Activated naive CD8-positive, alpha-beta T cell treated with anti-CD3 and anti-CD28 coated beads, Interleukin-2, amount 10 ng/mL, durations not matched to agents 7 days and 5 days (primary cell): ENCODE data around the gene LCLAT1. TPM values are rescaled to one million over a fixed set of nuclear protein-coding genes. Genes with fewer than 3 reads are reported as not detected.
A peak's percentile ranks its signal among the peaks of the same experiment; 100 is the strongest.

Experiments
- ATAC-seq: fragments of 150-1000 bp; cut with Tn5 transposase; one replicate; pipeline ENCODE4 v1.10.0; 2021; ENCODE audit warnings: low read depth, moderate library complexity
- POLR2A ChIA-PET: fragments of 350-600 bp; sonication (Branson Sonifier 250); formaldehyde crosslinking; loops from one replicate; lab custom pipeline; 2021; ENCODE audit warnings: antibody characterized with exemption; lab: Charles Lee
- DNase-seq: peaks from one replicate; pipeline ENCODE4 v3.0.0; 2021
- H3K27ac Mint-ChIP-seq: one replicate; pipeline ENCODE4 v1.8.0; 2022; ENCODE audit warnings: mild to moderate bottlenecking, mixed read lengths
- H3K27me3 Mint-ChIP-seq: one replicate; pipeline ENCODE4 v1.8.0; 2022; ENCODE audit warnings: mild to moderate bottlenecking, moderate library complexity, mixed read lengths
- H3K36me3 Mint-ChIP-seq: one replicate; pipeline ENCODE4 v1.8.0; 2021; ENCODE audit warnings: mild to moderate bottlenecking, mixed read lengths
- H3K4me1 Mint-ChIP-seq: one replicate; pipeline ENCODE4 v1.8.0; 2021; ENCODE audit warnings: mixed read lengths
- H3K4me3 Mint-ChIP-seq: one replicate; pipeline ENCODE4 v1.8.0; 2022; ENCODE audit warnings: mild to moderate bottlenecking, moderate library complexity, mixed read lengths
- H3K9me3 Mint-ChIP-seq: one replicate; pipeline ENCODE4 v1.8.0; 2021; ENCODE audit warnings: mixed read lengths
- total RNA-seq, 2 experiments: library from RNA; stranded (reverse); gene quantifications; one replicate each; pipeline ENCODE4 v1.2.3, GENCODE V29; 2021

LCLAT1 gene
- total RNA-seq, 2 experiments from 2014 or later: 19.8 to 21.2 TPM

DNA sequence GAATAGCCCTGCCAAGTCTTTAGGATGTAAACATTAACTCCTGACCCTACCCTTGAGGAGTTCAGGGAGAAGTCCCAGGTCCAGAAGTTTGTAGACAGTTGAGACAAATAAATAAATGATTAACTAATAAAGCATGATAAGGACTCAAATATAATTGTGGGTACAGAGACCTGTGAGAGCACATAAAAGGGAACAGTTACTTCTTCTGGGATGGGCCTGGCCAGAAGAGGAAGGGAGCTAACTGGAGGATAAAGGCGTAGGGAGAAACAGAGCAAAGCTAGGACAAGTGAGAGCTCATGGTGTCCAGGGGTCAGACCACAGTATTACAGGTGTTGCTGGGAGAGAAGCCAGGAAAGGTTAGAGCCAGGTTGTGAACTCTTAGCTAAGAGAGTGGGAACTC is 3.0 kb downstream of the LCLAT1 start:
- POLR2A ChIA-PET: no interaction called here
- DNase-seq: no peak
- Mint-ChIP-seq H3K4me1 (peaks cover 18% of the 10 kb centered on the region), H3K36me3 (peaks cover 13% of the 10 kb centered on the region), H3K27me3 (no peaks in the 10 kb centered on the region), H3K27ac (no peak overlapping the region), H3K4me3 (no peak overlapping the region), H3K9me3 (no peaks in the 10 kb centered on the region)
- no peak for ATAC-seq

DNA sequence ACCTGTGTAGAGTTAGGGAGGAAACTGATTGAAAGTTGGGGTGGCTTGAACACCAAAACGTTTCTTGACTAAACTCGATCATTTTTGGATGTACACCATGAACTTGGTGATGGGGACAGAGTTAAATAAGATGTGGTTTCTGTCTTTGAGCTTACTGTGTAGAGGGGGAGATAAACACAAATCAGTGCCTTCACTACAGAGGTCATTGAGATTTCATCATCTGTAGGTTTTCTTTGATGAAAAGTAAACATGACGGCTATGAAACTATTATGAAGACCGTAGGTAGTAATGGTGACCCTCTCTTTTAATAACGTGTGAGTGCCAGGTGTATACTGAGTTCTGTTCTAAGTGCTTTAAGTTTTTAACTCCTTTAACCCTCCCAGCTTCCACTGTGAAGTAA is 6.5 kb downstream of the LCLAT1 start:
- ATAC-seq (no peak), DNase-seq (no peak)
- H3K36me3 Mint-ChIP-seq: peaks cover 20% of the 10 kb centered on the region
- H3K27ac Mint-ChIP-seq: no peak overlapping the region
- H3K4me3 Mint-ChIP-seq: no peak overlapping the region
- peaks cover 19% of the 10 kb centered on the region for H3K4me1 Mint-ChIP-seq
- POLR2A ChIA-PET: no interaction called here
- no peaks in the 10 kb centered on the region for H3K9me3 Mint-ChIP-seq
- no peaks in the 10 kb centered on the region for H3K27me3 Mint-ChIP-seq

DNA sequence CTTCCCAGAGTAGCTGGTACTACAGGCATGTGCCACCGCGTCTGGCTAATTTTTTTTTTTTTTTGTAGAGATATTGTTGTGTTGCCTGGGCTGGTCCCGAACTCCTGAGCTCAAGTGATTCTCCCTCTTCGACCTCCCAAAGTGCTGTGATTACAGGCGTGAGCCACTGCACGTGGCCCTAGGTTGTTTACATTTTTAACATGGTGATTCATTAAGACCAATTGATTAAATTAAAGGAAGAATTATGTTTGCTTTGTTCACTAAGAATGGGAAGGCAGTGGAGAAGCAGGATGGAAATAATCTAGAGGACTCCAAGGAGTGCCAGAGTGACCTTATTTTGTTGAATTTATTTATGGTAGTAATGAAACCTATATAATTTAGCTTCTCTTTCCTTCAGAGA is 7.5 kb downstream of the LCLAT1 start:
- no peak overlapping the region for H3K4me3 Mint-ChIP-seq
- no peaks in the 10 kb centered on the region for H3K27me3 Mint-ChIP-seq
- ATAC-seq (no peak), DNase-seq (no peak)
- H3K27ac Mint-ChIP-seq: no peak overlapping the region
- no peaks in the 10 kb centered on the region for H3K9me3 Mint-ChIP-seq
- H3K4me1 Mint-ChIP-seq: peaks cover 15% of the 10 kb centered on the region
- POLR2A ChIA-PET: no interaction called here
- peaks cover 23% of the 10 kb centered on the region for H3K36me3 Mint-ChIP-seq

GRCh38 chr2:30455114-30455738 is 8.2 kb downstream of the LCLAT1 start:
- no peak for ATAC-seq
- Mint-ChIP-seq H3K27me3 (no peaks in the 10 kb centered on the region), H3K27ac (no peak overlapping the region), H3K4me3 (no peak overlapping the region), H3K36me3 (peaks cover 24% of the 10 kb centered on the region), H3K9me3 (no peaks in the 10 kb centered on the region), H3K4me1 (peaks cover 14% of the 10 kb centered on the region)
- POLR2A ChIA-PET: no interaction called here
- no peak for DNase-seq

GRCh38 chr2:30456106-30456505 is 9.1 kb downstream of the LCLAT1 start:
- POLR2A ChIA-PET: interaction anchor here (0.6 kb wide), 1 partner anchor 33 kb away, joined by 4 read pairs; no protein-coding TSS in a partner anchor
- Mint-ChIP-seq H3K36me3 (peaks cover 24% of the 10 kb centered on the region), H3K4me1 (peaks cover 15% of the 10 kb centered on the region), H3K27me3 (no peaks in the 10 kb centered on the region), H3K9me3 (no peaks in the 10 kb centered on the region), H3K4me3 (no peak overlapping the region), H3K27ac (no peak overlapping the region)
- no peak for DNase-seq
- no peak for ATAC-seq

DNA sequence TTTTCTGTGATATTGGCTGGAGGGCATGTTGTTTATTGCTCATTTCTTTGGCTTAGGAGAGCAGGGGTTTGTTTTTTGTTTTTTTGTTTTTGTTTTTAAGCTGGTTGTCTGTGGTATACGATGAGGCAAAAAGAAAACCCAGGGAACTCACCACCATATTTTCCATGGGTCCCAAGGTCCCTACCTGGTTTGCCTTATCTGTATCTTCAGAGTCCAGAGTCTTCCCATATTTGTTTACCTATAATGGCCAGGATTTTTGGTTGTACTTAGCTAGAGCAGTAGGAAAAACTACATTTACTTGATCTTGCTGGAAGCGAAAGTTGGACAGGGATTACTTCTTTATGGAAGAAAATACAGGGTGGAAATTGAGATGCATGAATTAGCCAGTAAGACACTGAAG is 9.5 kb downstream of the LCLAT1 start:
- H3K9me3 Mint-ChIP-seq: no peaks in the 10 kb centered on the region
- POLR2A ChIA-PET: interaction anchor here (0.6 kb wide), 1 partner anchor 34 kb away, joined by 4 read pairs; no protein-coding TSS in a partner anchor
- no peak overlapping the region for H3K27ac Mint-ChIP-seq
- no peak overlapping the region for H3K4me3 Mint-ChIP-seq
- peaks cover 26% of the 10 kb centered on the region for H3K36me3 Mint-ChIP-seq
- H3K4me1 Mint-ChIP-seq: peaks cover 15% of the 10 kb centered on the region
- no peaks in the 10 kb centered on the region for H3K27me3 Mint-ChIP-seq
- ATAC-seq (no peak), DNase-seq (no peak)

- POLR2A ChIA-PET: no interaction called here
- Mint-ChIP-seq H3K4me1 (peaks cover 13% of the 10 kb centered on the region), H3K36me3 (peaks cover 30% of the 10 kb centered on the region), H3K4me3 (no peak overlapping the region), H3K27me3 (no peaks in the 10 kb centered on the region), H3K27ac (no peak overlapping the region), H3K9me3 (no peaks in the 10 kb centered on the region)
- ATAC-seq (no peak), DNase-seq (no peak)
These were observed 10.2 kb downstream of the LCLAT1 start for GRCh38 chr2:30457296-30457695.

GRCh38 chr2:30459140-30459539 is 12.1 kb downstream of the LCLAT1 start:
- POLR2A ChIA-PET: interaction anchor here (0.8 to 1.3 kb wide), 2 partner anchors 12 to 37 kb away, joined by 3 read pairs; partner anchors contain the start of gene LCLAT1
- H3K27ac Mint-ChIP-seq: no peak overlapping the region
- DNase-seq (no peak), ATAC-seq (no peak)
- H3K9me3 Mint-ChIP-seq: no peaks in the 10 kb centered on the region
- no peaks in the 10 kb centered on the region for H3K27me3 Mint-ChIP-seq
- peaks cover 29% of the 10 kb centered on the region for H3K36me3 Mint-ChIP-seq
- peaks cover 13% of the 10 kb centered on the region for H3K4me1 Mint-ChIP-seq
- H3K4me3 Mint-ChIP-seq: no peak overlapping the region

GRCh38 chr2:30462131-30462857 is 15.2 kb downstream of the LCLAT1 start:
- Mint-ChIP-seq H3K36me3 (peaks cover 24% of the 10 kb centered on the region), H3K4me1 (peaks cover 15% of the 10 kb centered on the region), H3K9me3 (peaks cover 2% of the 10 kb centered on the region), H3K4me3 (no peak overlapping the region), H3K27ac (no peak overlapping the region), H3K27me3 (no peaks in the 10 kb centered on the region)
- POLR2A ChIA-PET: no interaction called here
- ATAC-seq: no peak
- DNase-seq: no peak

DNA sequence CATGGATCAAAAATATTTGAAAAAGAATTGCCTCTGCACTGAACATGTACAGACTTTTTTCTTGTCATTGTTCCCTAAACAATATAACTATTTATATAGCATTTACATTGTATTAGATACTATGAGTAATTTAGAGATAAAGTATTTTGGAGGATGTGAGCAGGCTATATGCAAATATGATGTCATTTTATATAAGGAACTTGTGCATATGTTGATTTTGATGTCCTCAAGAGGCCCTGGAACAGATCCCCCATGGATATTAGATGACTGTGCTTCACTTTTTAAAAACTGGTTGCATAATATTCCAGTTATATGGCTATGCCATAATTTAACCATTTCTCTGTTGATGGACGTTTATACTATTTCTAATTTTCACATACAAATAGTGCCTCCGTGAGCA is 16.5 kb downstream of the LCLAT1 start:
- Mint-ChIP-seq H3K27ac (no peak overlapping the region), H3K9me3 (peaks cover 2% of the 10 kb centered on the region), H3K4me1 (peaks cover 9% of the 10 kb centered on the region), H3K4me3 (no peak overlapping the region), H3K36me3 (peaks cover 29% of the 10 kb centered on the region), H3K27me3 (no peaks in the 10 kb centered on the region)
- no peak for ATAC-seq
- POLR2A ChIA-PET: no interaction called here
- DNase-seq: no peak

DNA sequence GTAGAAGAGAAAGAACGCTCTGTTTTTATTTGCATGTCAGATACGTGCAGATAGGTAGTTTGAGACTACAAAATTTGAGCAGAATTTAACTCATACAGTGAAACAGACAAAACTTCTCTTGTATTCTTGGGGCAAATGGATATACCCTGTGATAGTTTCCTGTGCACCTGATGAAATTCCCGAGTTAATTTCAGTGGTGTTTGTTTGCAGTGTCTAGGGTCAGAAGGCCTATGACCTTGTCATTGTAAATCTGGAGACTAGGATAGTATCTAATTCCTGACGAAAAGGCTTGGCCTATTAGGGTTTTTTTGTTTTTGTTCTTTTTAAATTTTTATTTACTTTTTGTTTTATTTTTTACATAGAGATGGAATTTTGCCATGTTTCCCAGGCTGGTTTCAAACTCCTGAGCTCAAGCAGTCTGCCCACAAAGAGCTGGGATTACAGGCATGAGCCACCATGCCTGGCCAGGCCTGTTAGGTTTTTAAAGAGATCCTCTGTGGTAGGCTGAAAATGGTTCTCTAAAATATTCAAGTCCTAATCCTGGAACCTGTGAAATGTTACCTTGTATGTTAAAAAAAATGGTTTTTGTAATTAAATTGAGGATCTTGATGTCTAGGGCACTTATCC is 17.6 kb downstream of the LCLAT1 start:
- ATAC-seq (no peak), DNase-seq (no peak)
- Mint-ChIP-seq H3K27me3 (no peaks in the 10 kb centered on the region), H3K4me1 (peaks cover 8% of the 10 kb centered on the region), H3K9me3 (peaks cover 4% of the 10 kb centered on the region), H3K27ac (no peak overlapping the region), H3K4me3 (peak overlapping the region; percentile 57), H3K36me3 (peaks cover 31% of the 10 kb centered on the region)
- POLR2A ChIA-PET: no interaction called here

DNA sequence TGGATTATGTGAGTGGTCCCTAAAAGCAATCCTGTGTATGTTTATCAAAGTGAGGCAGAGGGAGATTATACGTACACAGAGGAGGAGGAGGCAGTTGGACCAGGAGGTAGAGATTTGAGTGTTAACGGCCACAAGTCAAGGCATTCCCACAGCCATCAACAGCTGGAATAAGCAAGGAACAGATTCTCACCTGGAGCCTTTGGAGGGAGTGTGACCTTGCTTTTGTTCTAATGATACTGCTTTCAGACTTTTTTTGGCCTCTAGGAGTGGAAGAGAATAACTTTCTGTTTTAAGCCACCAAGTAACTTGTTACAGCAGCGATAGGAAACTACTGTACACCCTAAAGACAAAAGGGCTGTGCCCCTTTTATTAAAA is 18.1 kb downstream of the LCLAT1 start:
- peaks cover 33% of the 10 kb centered on the region for H3K36me3 Mint-ChIP-seq
- DNase-seq: no peak
- H3K9me3 Mint-ChIP-seq: peaks cover 7% of the 10 kb centered on the region
- no peak for ATAC-seq
- peak overlapping the region; percentile 57 for H3K4me3 Mint-ChIP-seq
- peak overlapping the region; percentile 43 for H3K27ac Mint-ChIP-seq
- peaks cover 9% of the 10 kb centered on the region for H3K4me1 Mint-ChIP-seq
- H3K27me3 Mint-ChIP-seq: no peaks in the 10 kb centered on the region
- POLR2A ChIA-PET: no interaction called here

DNA sequence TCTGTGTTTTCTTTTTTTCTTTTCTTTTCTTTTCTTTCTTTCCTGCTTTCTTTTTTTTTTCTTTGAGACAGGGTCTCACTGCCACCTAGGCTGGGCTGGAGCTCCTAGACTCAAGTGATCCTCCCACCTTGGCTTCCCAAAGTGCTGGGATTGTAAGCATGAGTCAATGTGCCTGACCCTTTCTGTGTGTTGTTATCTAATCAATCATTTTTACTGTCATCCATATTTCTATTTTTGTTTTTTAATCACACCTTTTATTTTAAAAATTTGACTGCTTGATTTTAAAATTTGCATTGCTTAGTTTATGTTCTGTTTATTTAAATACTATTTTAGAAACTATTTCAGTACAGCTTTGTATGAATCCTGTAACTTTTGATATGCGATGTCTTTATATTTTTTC is 19.2 kb downstream of the LCLAT1 start:
- peaks cover 7% of the 10 kb centered on the region for H3K9me3 Mint-ChIP-seq
- ATAC-seq (no peak), DNase-seq (no peak)
- H3K4me3 Mint-ChIP-seq: no peak overlapping the region
- H3K27me3 Mint-ChIP-seq: no peaks in the 10 kb centered on the region
- peaks cover 29% of the 10 kb centered on the region for H3K36me3 Mint-ChIP-seq
- no peak overlapping the region for H3K27ac Mint-ChIP-seq
- peaks cover 6% of the 10 kb centered on the region for H3K4me1 Mint-ChIP-seq
- POLR2A ChIA-PET: no interaction called here
